Trophoblast cell (in vitro differentiated cells and primary cell): ENCODE data around the gene SAT1.

ENCODE experiments used
- DNase-seq, 2 donors: peaks; one replicate each; pipeline ENCODE4 v3.0.0-alpha.2; 2016
- H2AFZ ChIP-seq: 2 replicates; pipeline ENCODE4 v1.6.1; 2013; ENCODE audit warnings: low read length, moderate library complexity, mild to moderate bottlenecking; ENCODE audit not compliant: insufficient read depth, poor library complexity
- H2AK5ac ChIP-seq: 2 replicates; pipeline ENCODE4 v1.6.1; 2013; ENCODE audit warnings: mild to moderate bottlenecking, low read length
- H2BK120ac ChIP-seq: 2 replicates; pipeline ENCODE4 v1.6.1; 2013; ENCODE audit warnings: low read length, mild to moderate bottlenecking, moderate library complexity; ENCODE audit not compliant: insufficient read depth, poor library complexity
- H2BK12ac ChIP-seq: 2 replicates; pipeline ENCODE4 v1.6.1; 2013; ENCODE audit warnings: mild to moderate bottlenecking, low read length, moderate library complexity
- H2BK5ac ChIP-seq: 2 replicates; pipeline ENCODE4 v1.6.1; 2013; ENCODE audit warnings: low read length, low read depth, moderate library complexity, mild to moderate bottlenecking; ENCODE audit not compliant: poor library complexity
- H3K14ac ChIP-seq: 2 replicates; pipeline ENCODE4 v1.6.1; 2013; ENCODE audit warnings: mild to moderate bottlenecking, low read length
- H3K18ac ChIP-seq: 2 replicates; pipeline ENCODE4 v1.6.1; 2013; ENCODE audit warnings: mild to moderate bottlenecking, low read length
- H3K23ac ChIP-seq: 2 replicates; pipeline ENCODE4 v1.6.1; 2013; ENCODE audit warnings: low read length
- H3K27ac ChIP-seq: 2 replicates; pipeline ENCODE4 v1.5.1; 2013; ENCODE audit warnings: low read depth, mild to moderate bottlenecking, inconsistent platforms, low read length, moderate library complexity
- H3K27me3 ChIP-seq: 2 replicates; pipeline ENCODE4 v1.6.1; 2013; ENCODE audit warnings: inconsistent platforms, mild to moderate bottlenecking, low read length, moderate library complexity; ENCODE audit not compliant: insufficient read depth
- H3K36me3 ChIP-seq, 2 experiments: 1 replicate in 1 of 2; 2 replicates in 1 of 2; pipeline ENCODE4 v1.6.1; 2013; ENCODE audit warnings: low read length in 2 of 2, mild to moderate bottlenecking in 2 of 2, moderate library complexity in 1 of 2; ENCODE audit not compliant: insufficient read depth in 2 of 2, control insufficient read depth in 1 of 2
- H3K4ac ChIP-seq: 2 replicates; pipeline ENCODE4 v1.6.1; 2013; ENCODE audit warnings: low read depth, mild to moderate bottlenecking, low read length, moderate library complexity
- H3K4me1 ChIP-seq, 2 experiments: 1 replicate in 1 of 2; 2 replicates in 1 of 2; pipeline ENCODE4 v1.6.1; 2013; ENCODE audit warnings: low read length in 2 of 2, mild to moderate bottlenecking in 2 of 2, moderate library complexity in 1 of 2; ENCODE audit not compliant: insufficient read depth in 2 of 2, control insufficient read depth in 1 of 2
- H3K4me2 ChIP-seq: 2 replicates; pipeline ENCODE4 v1.6.1; 2013; ENCODE audit warnings: inconsistent platforms, mild to moderate bottlenecking, low read length, moderate library complexity
- H3K4me3 ChIP-seq: 2 replicates; pipeline ENCODE4 v1.5.1; 2013; ENCODE audit warnings: mild to moderate bottlenecking, low read depth, low read length, inconsistent platforms
- H3K79me1 ChIP-seq: one replicate; pipeline ENCODE4 v1.6.1; 2013; ENCODE audit warnings: low read length
- H3K79me2 ChIP-seq: 2 replicates; pipeline ENCODE4 v1.6.1; 2013; ENCODE audit warnings: low read length, mild to moderate bottlenecking; ENCODE audit not compliant: control insufficient read depth, insufficient read depth, poor library complexity
- H3K9ac ChIP-seq: 2 replicates; pipeline ENCODE4 v1.6.1; 2013; ENCODE audit warnings: mild to moderate bottlenecking, low read length
- H3K9me3 ChIP-seq: 2 replicates; pipeline ENCODE4 v1.6.1; 2013; ENCODE audit warnings: low read depth, mild to moderate bottlenecking, control low read depth, inconsistent platforms, low read length; ENCODE audit not compliant: insufficient read depth
- H4K12ac ChIP-seq: 2 replicates; pipeline ENCODE4 v1.6.1; 2013; ENCODE audit warnings: low read depth, mild to moderate bottlenecking, low read length, moderate library complexity
- H4K8ac ChIP-seq: 2 replicates; pipeline ENCODE4 v1.6.1; 2013; ENCODE audit warnings: low read depth, mild to moderate bottlenecking, low read length, moderate library complexity
- H4K91ac ChIP-seq: one replicate; pipeline ENCODE4 v1.6.1; 2013; ENCODE audit warnings: low read depth, mild to moderate bottlenecking, low read length, moderate library complexity
- WGBS: extraction: QIAGEN DNeasy Blood & Tissue Kit; methylation state at CpG from one replicate; pipeline ENCODE4 v1.1.7; 2013; ENCODE audit warnings: missing lambda C conversion rate; ENCODE audit not compliant: insufficient read length, insufficient coverage; ENCODE audit errors: extremely low coverage; 5-methylcytosine and 5-hydroxymethylcytosine counted together

Gene SAT1

DNA sequence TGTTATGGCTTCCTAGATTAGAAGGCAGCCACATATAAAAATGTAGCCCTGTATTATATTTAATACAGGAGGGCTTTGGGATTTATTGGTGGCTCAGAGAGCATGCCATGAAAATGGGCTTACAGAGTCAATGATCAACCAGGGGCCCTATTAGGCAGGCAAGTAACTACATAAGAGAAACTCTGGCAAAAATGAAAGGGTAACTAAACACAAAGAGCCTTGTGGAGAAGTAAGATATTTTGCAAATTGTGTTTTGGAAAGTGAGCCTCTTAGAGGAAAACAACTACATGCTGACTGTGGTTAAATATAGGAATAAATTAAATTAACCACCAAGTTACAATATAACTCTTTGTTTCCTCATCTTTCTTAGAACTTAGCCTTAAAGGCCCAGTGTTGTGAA lies 5.5 kb downstream of the SAT1 start:
- Histone ChIP-seq H3K79me1 (no peaks in the 10 kb centered on the region), H4K91ac (no peak overlapping the region), H3K4me1 (peaks cover 0 to 2% of the 10 kb centered on the region in 2 experiments), H3K79me2 (no peaks in the 10 kb centered on the region), H3K18ac (no peak overlapping the region), H3K9me3 (no peaks in the 10 kb centered on the region), H3K23ac (no peak overlapping the region), H3K4ac (no peak overlapping the region), H3K9ac (no peak overlapping the region), H3K27me3 (no peaks in the 10 kb centered on the region), H3K4me2 (no peak overlapping the region), H3K14ac (no peak overlapping the region), H4K12ac (no peak overlapping the region), H3K4me3 (no peak overlapping the region), H3K36me3 (no peaks in the 10 kb centered on the region), H2AFZ (no peak overlapping the region), H3K27ac (no peak overlapping the region), H2BK12ac (no peak overlapping the region), H2BK120ac (no peak overlapping the region), H4K8ac (no peak overlapping the region), H2BK5ac (no peak overlapping the region), H2AK5ac (no peak overlapping the region)
- DNase-seq = no peak

DNA sequence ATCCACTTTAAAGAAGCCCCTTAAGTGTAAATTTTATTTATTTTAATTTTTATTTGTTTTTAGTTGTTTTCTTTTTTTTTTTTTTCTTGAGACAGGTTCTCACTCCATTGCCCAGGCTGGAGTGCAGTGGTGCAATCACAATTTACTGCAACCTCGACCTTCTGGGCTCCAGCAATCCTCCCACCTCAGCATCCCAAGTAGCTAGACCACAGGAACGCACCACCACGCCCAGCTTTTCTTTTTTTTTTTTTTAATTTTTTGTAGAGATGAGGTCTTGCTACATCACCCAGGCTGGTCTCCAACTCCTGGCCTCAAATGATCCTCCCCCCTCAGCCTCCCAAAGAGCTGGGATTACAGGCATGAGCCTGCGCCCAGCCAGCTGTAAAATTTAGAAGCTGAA lies 6.0 kb downstream of the SAT1 start:
- H3K9me3 ChIP-seq = no peaks in the 10 kb centered on the region
- H3K36me3 ChIP-seq = no peaks in the 10 kb centered on the region
- no peak overlapping the region for H3K27ac ChIP-seq
- H2BK120ac ChIP-seq = no peak overlapping the region
- H4K8ac ChIP-seq = no peak overlapping the region
- DNase-seq = peak; percentile 41 to 58
- H2BK5ac ChIP-seq = no peak overlapping the region
- no peak overlapping the region for H2AFZ ChIP-seq
- H3K9ac ChIP-seq = no peak overlapping the region
- no peak overlapping the region for H2BK12ac ChIP-seq
- no peak overlapping the region for H4K91ac ChIP-seq
- whole genome bisulfite sequencing = no CpG with 5 or more reads among the region's 4 CpGs
- no peak overlapping the region for H4K12ac ChIP-seq
- no peak overlapping the region for H3K23ac ChIP-seq
- no peak overlapping the region for H3K18ac ChIP-seq
- H3K27me3 ChIP-seq = no peaks in the 10 kb centered on the region
- H2AK5ac ChIP-seq = no peak overlapping the region
- H3K4me1 ChIP-seq = peaks cover 0 to 2% of the 10 kb centered on the region in 2 experiments
- H3K4me2 ChIP-seq = no peak overlapping the region
- no peak overlapping the region for H3K4ac ChIP-seq
- no peaks in the 10 kb centered on the region for H3K79me2 ChIP-seq
- H3K4me3 ChIP-seq = no peak overlapping the region
- no peak overlapping the region for H3K14ac ChIP-seq
- H3K79me1 ChIP-seq = no peaks in the 10 kb centered on the region

DNA sequence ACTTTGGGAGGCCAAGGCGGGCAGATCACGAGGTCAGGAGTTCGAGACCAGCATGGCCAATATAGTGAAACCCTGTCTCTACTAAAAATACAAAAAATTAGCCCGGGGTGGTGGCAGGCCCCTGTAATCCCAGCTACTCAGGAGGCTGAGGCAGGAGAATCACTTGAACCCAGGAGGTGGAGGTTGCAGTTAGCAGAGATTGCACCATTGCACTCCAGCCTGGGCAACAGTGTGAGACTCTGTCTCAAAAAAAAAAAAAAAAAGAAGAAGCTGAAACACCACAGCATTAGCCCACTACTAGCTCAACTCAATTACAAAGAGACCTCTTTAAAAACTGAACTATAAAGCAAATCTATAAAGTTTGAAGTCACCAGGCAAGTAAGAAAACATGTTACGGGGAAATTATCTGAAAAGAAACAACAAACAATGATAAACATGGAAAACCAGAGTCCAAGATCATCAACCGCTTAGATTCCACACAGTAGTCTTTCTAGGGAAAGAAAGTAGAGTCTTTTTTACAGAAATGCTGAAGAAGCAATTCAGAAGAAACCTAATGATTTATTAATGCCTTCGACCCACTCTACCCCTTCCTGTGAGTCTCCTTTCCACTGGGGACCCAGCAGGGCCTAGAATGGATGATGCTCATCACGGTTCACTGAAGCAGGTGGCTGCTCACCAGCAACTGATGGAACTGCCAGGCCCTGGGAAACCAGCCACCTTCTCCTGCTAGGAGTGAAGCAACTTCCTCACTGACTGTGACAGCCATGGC lies 6.6 kb downstream of the SAT1 start:
- Histone ChIP-seq H3K4me3 (no peak overlapping the region), H2BK120ac (no peak overlapping the region), H3K79me2 (no peaks in the 10 kb centered on the region), H2BK5ac (no peak overlapping the region), H3K9me3 (no peaks in the 10 kb centered on the region), H3K4me1 (peaks cover 0 to 2% of the 10 kb centered on the region in 2 experiments), H3K4ac (no peak overlapping the region), H3K9ac (no peak overlapping the region), H3K18ac (no peak overlapping the region), H2BK12ac (no peak overlapping the region), H3K27ac (no peak overlapping the region), H3K14ac (no peak overlapping the region), H4K91ac (no peak overlapping the region), H3K27me3 (no peaks in the 10 kb centered on the region), H3K79me1 (no peaks in the 10 kb centered on the region), H2AFZ (no peak overlapping the region), H3K4me2 (no peak overlapping the region), H2AK5ac (no peak overlapping the region), H3K23ac (no peak overlapping the region), H4K8ac (no peak overlapping the region), H4K12ac (no peak overlapping the region), H3K36me3 (no peaks in the 10 kb centered on the region)
- no CpG with 5 or more reads among the region's 8 CpGs for WGBS
- DNase-seq = peak in 1 of 2 donors; percentile 39

DNA sequence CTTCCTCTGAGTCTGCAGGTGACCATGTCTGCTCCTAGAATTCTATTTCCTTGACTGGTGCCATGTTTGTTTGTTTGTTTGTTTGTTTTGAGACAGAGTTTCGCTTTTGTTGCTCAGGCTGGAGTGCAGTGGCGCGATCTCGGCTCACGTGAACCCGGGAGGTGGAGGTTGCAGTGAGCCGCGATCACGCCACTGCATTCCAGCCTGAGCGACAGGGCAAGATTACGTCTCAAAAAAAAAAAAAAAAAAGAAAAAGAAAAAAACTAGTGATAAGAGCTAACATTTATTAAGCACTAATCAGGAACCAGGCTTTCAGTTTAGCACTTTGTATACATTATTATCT lies 7.2 kb downstream of the SAT1 start:
- H2AK5ac ChIP-seq = no peak overlapping the region
- H3K14ac ChIP-seq = no peak overlapping the region
- H2AFZ ChIP-seq = no peak overlapping the region
- H3K9me3 ChIP-seq = no peaks in the 10 kb centered on the region
- no peak overlapping the region for H3K27ac ChIP-seq
- no peak overlapping the region for H3K4ac ChIP-seq
- no peak overlapping the region for H3K4me3 ChIP-seq
- H3K23ac ChIP-seq = no peak overlapping the region
- no CpG with 5 or more reads among the region's 11 CpGs for WGBS
- no peak overlapping the region for H2BK5ac ChIP-seq
- no peak overlapping the region for H3K9ac ChIP-seq
- H4K8ac ChIP-seq = no peak overlapping the region
- DNase-seq = no peak
- no peaks in the 10 kb centered on the region for H3K36me3 ChIP-seq
- H3K18ac ChIP-seq = no peak overlapping the region
- no peaks in the 10 kb centered on the region for H3K4me1 ChIP-seq
- H4K12ac ChIP-seq = no peak overlapping the region
- no peak overlapping the region for H3K4me2 ChIP-seq
- no peaks in the 10 kb centered on the region for H3K79me1 ChIP-seq
- H2BK12ac ChIP-seq = no peak overlapping the region
- H4K91ac ChIP-seq = no peak overlapping the region
- H3K79me2 ChIP-seq = no peaks in the 10 kb centered on the region
- no peak overlapping the region for H2BK120ac ChIP-seq
- no peaks in the 10 kb centered on the region for H3K27me3 ChIP-seq
